T-helper 22 cell (primary cell): ENCODE measurements around the gene IGFBPL1.
"Not testable (repeated sequence)": the region's sequence is repeated elsewhere in the genome, so short reads cannot be mapped to it uniquely, and the experiment has no call there.

Experiments used
- DNase-seq: peaks from one replicate; pipeline ENCODE4 v3.0.0-alpha.2; 2020; ENCODE audit warnings: low read depth

The IGFBPL1 gene

DNA sequence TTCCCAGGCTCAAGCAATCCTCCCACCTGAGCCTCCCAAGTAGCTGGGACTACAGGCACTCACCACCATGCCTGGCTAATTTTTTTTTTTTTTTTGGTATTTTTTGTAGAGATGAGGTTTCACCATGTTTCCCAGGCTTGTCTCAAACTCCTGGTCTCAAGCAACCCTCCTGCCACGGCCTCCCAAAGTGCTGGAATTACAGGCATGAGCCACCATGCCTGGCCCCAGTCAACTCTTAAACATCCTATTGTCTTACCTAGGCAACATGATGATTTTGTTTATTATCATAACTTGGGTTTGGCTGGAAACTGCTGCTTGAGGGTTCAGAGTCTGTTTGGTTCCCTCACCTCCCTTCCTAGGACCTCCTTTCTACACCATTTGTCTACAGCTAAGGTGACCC is 25.1 kb downstream of the IGFBPL1 start:
- DNase-seq = not testable (repeated sequence)

GRCh38 chr9:38396371-38396671 is 27.9 kb downstream of the IGFBPL1 start:
- no peak for DNase-seq

DNA sequence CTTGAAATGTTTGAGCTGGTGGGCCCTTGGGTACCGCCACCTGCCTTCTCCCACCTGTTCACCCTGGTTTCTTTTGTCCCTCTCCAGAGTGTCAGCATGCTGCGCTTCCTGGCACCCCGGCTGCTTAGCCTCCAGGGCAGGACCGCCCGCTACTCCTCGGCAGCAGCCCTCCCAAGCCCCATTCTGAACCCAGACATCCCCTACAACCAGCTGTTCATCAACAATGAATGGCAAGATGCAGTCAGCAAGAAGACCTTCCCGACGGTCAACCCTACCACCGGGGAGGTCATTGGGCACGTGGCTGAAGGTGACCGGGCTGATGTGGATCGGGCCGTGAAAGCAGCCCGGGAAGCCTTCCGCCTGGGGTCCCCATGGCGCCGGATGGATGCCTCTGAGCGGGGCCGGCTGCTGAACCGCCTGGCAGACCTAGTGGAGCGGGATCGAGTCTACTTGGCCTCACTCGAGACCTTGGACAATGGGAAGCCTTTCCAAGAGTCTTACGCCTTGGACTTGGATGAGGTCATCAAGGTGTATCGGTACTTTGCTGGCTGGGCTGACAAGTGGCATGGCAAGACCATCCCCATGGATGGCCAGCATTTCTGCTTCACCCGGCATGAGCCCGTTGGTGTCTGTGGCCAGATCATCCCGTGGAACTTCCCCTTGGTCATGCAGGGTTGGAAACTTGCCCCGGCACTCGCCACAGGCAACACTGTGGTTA is 28.4 kb downstream of the IGFBPL1 start:
- no peak for DNase-seq

- no peak for DNase-seq
These were observed 29.8 kb downstream of the IGFBPL1 start for GRCh38 chr9:38394416-38394815.

DNA sequence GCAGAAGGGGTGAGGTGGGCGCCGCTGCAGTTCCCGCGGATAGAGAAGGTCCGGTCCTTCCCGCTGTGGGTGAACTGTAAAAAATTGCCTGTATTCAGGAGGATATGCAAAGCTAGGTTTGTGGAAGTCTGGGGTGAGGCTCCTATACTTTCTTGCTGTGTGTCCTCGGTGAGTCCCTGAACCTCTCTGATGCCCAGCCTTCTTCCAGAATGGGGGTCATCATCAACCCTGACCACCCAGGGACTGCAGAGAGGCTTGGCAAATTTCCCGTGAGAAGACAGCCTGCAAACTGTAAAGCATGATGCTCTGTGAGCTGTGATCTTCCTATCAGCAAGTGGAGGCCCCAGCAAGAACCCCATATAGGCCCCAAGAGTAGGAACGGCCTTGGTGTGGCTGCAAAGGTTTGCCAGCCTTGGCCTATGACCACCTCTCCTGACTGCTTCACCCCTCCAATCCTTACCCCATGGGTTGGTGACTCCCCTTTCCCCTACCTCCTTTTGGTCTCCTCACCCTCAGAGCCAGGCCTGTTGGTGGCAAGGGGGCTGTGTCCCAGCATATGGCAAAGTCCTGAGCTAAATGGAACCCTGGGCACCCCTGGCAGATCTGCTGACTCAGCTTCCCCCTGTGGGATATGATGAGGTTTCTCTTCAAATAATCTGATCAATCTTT is 31.0 kb downstream of the IGFBPL1 start:
- no peak for DNase-seq

DNA sequence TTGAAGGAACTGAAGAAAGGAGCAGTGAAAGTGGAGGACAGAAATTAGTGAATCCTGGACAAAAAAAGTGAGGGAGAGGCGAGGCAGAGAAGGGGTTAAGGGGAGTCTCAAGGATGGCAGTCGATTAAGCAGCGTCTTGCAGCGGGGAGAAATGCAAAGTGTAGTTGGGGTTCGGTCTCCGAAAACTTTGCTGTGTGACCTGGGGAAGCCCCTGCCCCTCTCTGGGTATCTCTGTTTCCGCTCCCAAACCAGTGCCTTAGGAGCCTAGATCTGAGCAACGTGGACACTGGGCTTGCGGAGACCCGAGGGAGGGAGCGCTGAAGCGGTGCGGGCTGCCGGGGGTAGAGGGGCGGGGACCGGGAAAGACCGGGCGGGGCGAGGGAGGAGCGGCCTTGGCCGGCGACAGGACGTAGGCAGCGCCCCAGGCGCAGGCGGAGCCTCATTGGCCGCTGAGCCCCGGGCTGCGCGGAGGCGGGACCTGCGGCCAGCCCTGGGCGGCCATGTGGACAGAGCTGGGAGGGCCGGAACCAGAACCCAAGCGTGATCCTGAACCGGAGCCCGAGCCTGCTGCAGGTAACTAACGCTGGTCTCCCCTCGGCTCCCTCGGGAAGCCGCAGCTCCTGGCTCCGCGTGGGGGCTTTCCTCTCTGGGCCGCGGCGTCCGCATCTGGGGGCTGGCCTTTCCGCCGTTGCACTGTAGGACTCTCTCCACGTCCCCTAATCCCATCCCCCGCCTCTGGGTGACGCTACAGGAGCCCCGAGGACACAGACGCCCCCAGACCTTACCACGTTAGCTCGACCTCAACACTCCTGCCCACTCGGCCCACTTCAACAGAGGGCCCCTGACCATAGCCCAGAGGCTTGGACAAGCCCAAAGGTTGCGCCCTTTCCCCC is 31.8 kb downstream of the IGFBPL1 start, which contains the start of gene ALDH1B1:
TSS of gene ALDH1B1 (plus strand) at position 468 of the 893 bp plus-strand sequence. CDS start 3,047 bp downstream, outside the sequence.
- DNase-seq = peak; percentile 36

DNA sequence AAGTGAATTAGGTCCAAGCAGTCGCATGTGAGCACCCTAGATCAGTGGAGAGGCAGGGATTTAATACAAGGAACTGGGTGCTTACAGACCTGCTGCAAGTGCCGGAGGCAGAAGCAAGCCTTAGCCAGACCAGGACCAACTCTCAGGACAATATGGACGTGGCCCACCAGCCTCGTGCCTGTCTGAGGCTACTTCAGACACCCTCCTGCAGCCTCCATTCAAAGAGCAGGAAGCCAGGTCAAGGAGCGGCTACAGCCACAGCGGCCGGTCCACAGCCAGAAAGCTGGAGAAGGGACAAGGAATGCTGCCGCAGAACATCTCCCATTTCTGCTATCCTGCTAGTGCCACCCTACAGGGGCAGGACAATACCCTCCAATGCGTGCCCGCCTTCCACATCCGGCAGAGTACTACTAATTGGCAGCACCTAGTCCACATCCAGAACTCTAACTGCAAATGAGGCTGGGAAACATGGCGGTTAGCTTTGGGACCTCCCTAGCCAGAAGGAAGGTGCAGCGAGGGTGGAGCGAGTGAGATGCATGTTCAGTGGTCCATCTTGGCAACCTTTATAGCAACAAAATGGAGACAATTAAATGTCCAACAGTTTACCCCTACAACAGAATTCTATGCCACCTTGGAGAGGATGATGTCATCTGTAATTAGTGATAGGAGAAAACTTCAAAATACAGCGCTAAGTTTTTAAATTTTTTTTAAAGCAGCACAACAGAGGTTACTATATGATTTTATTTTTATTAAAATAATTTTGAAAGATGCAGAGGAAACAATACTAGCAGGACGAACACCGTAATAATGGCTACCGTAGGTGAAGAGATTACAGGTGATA is 32.8 kb downstream of the IGFBPL1 start:
- DNase-seq = no peak

GRCh38 chr9:38390851-38391250 is 33.4 kb downstream of the IGFBPL1 start:
- no peak for DNase-seq

DNA sequence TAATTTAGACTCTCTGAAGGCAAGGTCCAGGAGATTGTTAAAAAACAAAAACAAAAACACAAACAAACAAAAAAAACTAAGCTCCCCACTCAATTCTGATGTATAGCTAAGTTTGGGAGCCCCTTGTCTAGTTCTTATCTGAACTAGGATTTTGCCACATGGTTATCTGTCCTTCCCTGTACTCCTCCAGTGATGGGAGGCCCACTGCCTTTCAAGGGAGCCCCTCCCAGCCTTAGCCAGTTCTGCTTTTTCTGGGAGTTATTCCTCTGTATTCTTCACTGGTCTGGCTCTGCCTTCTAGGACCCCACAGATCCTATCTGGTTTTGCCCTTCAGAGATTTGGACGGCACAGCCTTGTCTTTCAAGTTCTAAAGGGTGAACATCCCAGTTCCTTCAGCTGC is 33.8 kb downstream of the IGFBPL1 start:
- no peak for DNase-seq

- no peak for DNase-seq
These were observed 34.9 kb downstream of the IGFBPL1 start for GRCh38 chr9:38389313-38389712.

DNA sequence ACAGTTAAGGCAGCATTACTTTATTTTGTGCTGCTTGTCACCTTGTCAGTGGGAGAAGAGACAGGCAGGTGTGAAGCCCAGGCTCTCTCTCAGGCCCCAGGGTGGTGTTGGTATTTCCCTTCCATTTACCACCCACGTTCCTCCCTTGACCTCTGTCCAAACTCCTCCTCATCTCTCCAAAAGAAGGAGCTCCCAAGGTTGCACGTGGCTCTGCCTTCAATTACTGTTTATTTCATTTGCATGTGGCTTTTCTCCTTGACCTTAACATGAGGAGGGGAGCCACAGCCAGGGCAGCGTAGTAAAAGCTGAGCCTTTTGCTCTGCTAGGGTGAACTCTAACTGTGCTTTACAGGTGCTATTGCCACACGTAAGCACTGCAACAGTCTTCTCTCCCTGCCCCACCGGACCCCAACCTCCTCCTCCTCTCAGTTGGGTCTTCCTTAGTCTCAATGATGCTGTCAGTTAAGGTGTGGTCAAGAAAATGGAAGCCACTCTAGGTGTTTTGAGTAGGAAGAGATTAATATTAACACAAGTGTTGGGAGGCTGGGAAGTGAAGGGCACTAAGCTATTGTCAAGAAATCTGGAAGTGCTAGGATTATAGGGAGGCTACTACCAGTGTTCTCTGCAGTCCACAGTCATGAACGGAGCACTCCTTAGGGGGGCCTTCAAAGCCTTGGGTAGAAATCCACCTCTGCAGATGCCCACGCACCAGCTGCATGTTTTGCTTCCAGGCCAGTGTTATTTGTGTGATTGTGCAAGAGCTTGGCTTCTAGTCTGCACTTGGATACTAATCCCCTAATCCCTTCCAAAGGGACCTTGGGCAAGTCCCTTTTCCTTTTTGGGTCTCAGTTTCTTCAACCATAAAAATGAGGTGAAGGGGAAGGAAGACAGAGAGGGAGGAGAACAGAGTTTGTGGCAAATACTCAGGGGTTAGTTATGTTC is 35.7 kb downstream of the IGFBPL1 start:
- no peak for DNase-seq

DNA sequence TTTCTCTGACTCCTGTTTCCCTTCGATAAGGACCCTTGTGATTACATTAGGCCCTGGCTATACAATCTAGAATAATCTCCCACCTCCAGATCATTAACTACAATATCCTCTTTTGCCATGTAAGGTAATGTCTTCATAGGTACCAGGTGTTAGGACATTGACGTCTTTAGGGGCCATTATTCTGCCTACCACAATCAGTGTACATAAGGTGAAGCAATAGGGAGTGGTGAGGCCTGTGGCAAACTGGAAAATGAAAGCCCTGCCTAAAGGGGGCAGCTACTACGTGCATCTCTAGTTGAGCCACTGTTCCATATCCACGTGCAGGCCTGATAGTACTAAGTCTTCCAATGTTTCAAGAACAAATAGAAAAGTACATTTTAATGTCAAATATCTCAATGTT is 36.5 kb downstream of the IGFBPL1 start:
- DNase-seq = no peak

DNA sequence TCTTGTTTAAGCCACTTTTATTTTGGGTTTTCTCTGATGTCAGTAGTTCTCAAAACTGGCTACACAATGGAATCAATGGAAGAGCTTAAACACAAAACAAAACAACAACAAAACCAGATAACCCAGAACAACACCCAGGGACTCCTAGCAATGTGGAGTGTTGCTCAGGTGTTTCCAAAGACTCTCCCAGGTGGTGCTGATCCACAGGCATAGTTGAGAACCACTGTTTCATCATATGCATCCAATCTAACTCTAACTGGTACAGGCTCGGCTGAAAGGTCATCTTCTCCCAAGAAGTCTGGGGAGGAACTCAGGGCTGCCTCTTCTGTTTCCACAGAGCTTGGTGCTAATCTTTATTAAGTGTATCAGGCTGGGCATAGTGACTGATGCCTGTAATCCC is 37.2 kb downstream of the IGFBPL1 start:
- DNase-seq = no peak

- DNase-seq = no peak
These were observed 37.8 kb downstream of the IGFBPL1 start for GRCh38 chr9:38386319-38386895.

- no peak for DNase-seq
These were observed 38.4 kb downstream of the IGFBPL1 start for GRCh38 chr9:38385896-38386295.

- DNase-seq = no peak
These were observed 39.0 kb downstream of the IGFBPL1 start for GRCh38 chr9:38384990-38385848.

DNA sequence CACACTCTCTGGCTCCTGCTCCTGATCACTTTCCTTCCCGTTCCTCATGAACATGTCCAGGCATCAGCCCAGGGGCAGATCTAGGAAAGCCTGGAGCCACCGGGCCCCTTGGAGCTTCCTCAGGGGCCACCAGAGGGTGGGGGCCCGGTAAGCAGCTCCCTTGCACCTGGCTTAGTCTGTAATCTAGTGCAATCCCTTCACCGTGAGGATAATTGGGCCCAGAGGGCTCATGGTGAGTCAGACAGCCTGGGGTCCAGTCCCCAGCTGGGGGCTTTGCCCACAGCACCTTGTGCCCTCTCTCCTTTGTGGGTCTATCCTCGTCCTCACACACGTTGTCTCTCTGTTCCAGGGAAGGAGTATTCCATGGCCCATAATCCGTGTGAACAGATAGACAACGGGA is 42.1 kb downstream of the IGFBPL1 start:
- DNase-seq = no peak

DNA sequence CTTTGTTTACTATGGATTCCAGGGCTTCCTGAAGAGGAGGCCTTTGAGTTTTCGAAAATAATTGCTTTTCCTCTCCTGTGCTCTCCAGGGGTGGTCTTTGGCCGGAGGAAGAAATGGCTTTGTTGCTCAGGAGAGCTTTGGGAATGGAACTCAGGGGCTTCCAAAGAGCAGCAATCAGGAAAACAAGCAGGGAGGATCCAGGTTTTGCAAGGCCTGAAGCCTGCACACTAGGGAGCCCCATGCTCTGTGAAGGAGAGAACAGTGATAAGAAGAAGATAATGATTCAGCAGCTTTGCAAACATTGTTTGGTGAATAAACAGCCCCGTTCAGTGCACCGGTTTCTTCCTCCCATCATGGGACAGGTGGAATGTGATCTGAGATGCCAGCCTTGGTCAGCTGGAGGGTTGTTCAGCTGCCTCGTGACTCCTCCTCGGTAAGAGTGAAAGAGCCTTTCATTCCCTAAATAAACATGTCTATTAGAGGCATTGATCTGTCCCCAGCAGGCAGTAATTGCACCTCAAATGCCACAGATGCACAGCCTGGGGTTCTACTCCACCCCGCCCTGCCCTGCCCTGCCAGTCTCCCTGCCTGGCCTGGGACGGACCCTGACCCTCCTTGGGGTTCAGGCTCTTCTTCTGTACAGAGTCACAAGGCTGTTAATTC is 43.3 kb downstream of the IGFBPL1 start:
- no peak for DNase-seq
